ENCODE measurements around the gene NR3C2. TPM values are rescaled to one million over a fixed set of nuclear protein-coding genes. Genes with fewer than 3 reads are reported as not detected.
A peak's percentile ranks its signal among the peaks of the same experiment; 100 is the strongest.

Gene NR3C2
- total and polyA plus RNA-seq, 2 donors = 0.52 to 1.8 TPM

GRCh38 chr4:148059617-148060180 is 382.5 kb downstream of the NR3C2 start:
- Histone ChIP-seq H3K4me3 (ENCODE audit: low read length in 2 of 2) (no peak overlapping the region), H3K36me3 (ENCODE audit: control insufficient read depth in 2 of 2, insufficient read depth in 2 of 2, low read length in 1 of 2) (no peaks in the 10 kb centered on the region), H3K9me3 (ENCODE audit: control insufficient read depth in 2 of 2, insufficient read depth in 1 of 2, low read length in 1 of 2) (no peaks in the 10 kb centered on the region), H3K4me1 (ENCODE audit: control insufficient read depth in 2 of 2, insufficient read depth in 2 of 2, low read length in 2 of 2) (peaks cover 0 to 18% of the 10 kb centered on the region in 2 donors), H3K27ac (ENCODE audit: low read depth in 1 of 2, low read length in 1 of 2) (no peak overlapping the region), H3K27me3 (ENCODE audit: control insufficient read depth in 2 of 2, insufficient read depth in 1 of 2, low read length in 1 of 2) (no peaks in the 10 kb centered on the region)
- WGBS = 77% methylated on average over 10 of the region's 10 CpGs
- no peak for DNase-seq (ENCODE audit: low read depth in 6 of 9, low spot score in 9 of 9)

DNA sequence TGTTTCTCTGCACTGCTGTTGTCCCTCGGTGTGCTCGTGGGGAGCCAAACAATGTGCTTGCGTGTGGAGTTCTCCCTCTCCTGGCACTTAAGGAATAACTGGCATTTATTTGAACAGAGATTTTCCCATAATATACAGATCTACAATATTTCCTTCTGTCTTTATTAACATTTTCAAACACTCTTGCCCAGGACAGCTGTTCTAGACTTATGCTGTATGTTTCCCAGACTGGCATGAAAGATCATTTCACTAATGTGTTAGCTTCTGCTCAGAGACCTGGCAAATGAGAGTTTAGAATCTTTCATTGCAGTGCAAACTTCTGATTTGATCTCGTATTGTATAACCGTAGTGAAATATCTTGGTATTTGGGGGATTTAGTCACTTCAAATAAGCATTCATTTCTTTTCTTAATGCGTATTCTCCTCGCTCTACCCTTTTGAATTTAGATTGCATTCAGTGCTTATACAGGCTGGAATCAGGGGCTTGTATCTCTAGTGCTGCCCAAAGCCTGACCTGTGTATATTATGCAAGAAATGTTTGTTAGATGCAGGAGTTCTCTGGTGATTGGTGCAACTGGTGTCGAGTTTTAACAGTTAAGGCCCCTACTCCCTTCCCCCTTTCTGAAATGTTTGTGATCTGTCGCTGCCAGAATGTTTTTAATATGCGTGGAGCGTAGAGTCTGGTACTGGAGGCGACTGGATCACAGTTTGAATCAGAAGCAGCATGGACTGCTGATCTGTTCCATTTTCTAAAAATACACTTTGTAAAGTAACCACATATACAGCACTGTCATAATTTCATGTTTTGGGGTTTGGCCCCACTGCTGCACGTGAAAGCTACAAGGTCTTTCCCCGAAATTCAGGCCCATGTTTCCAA is 384.0 kb downstream of the NR3C2 start:
- no peaks in the 10 kb centered on the region for H3K27me3 ChIP-seq (ENCODE audit: control insufficient read depth in 2 of 2, insufficient read depth in 1 of 2, low read length in 1 of 2)
- no peaks in the 10 kb centered on the region for H3K36me3 ChIP-seq (ENCODE audit: control insufficient read depth in 2 of 2, insufficient read depth in 2 of 2, low read length in 1 of 2)
- H3K4me1 ChIP-seq (ENCODE audit: control insufficient read depth in 2 of 2, insufficient read depth in 2 of 2, low read length in 2 of 2) = peaks cover 0 to 23% of the 10 kb centered on the region in 2 donors
- H3K27ac ChIP-seq (ENCODE audit: low read depth in 1 of 2, low read length in 1 of 2) = no peak overlapping the region
- H3K4me3 ChIP-seq (ENCODE audit: low read length in 2 of 2) = no peak overlapping the region
- DNase-seq (ENCODE audit: low read depth in 6 of 9, low spot score in 9 of 9) = no peak
- WGBS = 97% methylated on average over 14 of the region's 14 CpGs
- H3K9me3 ChIP-seq (ENCODE audit: control insufficient read depth in 2 of 2, insufficient read depth in 1 of 2, low read length in 1 of 2) = no peaks in the 10 kb centered on the region

- Histone ChIP-seq H3K4me3 (ENCODE audit: low read length in 2 of 2) (no peak overlapping the region), H3K27me3 (ENCODE audit: control insufficient read depth in 2 of 2, insufficient read depth in 1 of 2, low read length in 1 of 2) (no peaks in the 10 kb centered on the region), H3K4me1 (ENCODE audit: control insufficient read depth in 2 of 2, insufficient read depth in 2 of 2, low read length in 2 of 2) (peaks cover 0 to 30% of the 10 kb centered on the region in 2 donors), H3K36me3 (ENCODE audit: control insufficient read depth in 2 of 2, insufficient read depth in 2 of 2, low read length in 1 of 2) (no peaks in the 10 kb centered on the region), H3K27ac (ENCODE audit: low read depth in 1 of 2, low read length in 1 of 2) (no peak overlapping the region), H3K9me3 (ENCODE audit: control insufficient read depth in 2 of 2, insufficient read depth in 1 of 2, low read length in 1 of 2) (no peaks in the 10 kb centered on the region)
- DNase-seq (ENCODE audit: low read depth in 6 of 9, low spot score in 9 of 9) = no peak
- 96% methylated on average over 5 of the region's 5 CpGs for WGBS
These were observed 384.7 kb downstream of the NR3C2 start for GRCh38 chr4:148057516-148057915.

- no peaks in the 10 kb centered on the region for H3K27me3 ChIP-seq (ENCODE audit: control insufficient read depth in 2 of 2, insufficient read depth in 1 of 2, low read length in 1 of 2)
- no peak overlapping the region for H3K27ac ChIP-seq (ENCODE audit: low read depth in 1 of 2, low read length in 1 of 2)
- peak in 8 of 9 donors; percentile 24 to 71 (median 26) for DNase-seq (ENCODE audit: low read depth in 6 of 9, low spot score in 9 of 9)
- WGBS = 28% methylated on average over 6 of the region's 6 CpGs
- H3K9me3 ChIP-seq (ENCODE audit: control insufficient read depth in 2 of 2, insufficient read depth in 1 of 2, low read length in 1 of 2) = no peaks in the 10 kb centered on the region
- H3K4me3 ChIP-seq (ENCODE audit: low read length in 2 of 2) = no peak overlapping the region
- H3K4me1 ChIP-seq (ENCODE audit: control insufficient read depth in 2 of 2, insufficient read depth in 2 of 2, low read length in 2 of 2) = peaks cover 0 to 30% of the 10 kb centered on the region in 2 donors
- H3K36me3 ChIP-seq (ENCODE audit: control insufficient read depth in 2 of 2, insufficient read depth in 2 of 2, low read length in 1 of 2) = no peaks in the 10 kb centered on the region
These were observed 385.3 kb downstream of the NR3C2 start for GRCh38 chr4:148056879-148057278.

GRCh38 chr4:148055844-148056243 is 386.4 kb downstream of the NR3C2 start:
- 98% methylated on average over 6 of the region's 6 CpGs for WGBS
- Histone ChIP-seq H3K4me3 (ENCODE audit: low read length in 2 of 2) (no peak overlapping the region), H3K4me1 (ENCODE audit: control insufficient read depth in 2 of 2, insufficient read depth in 2 of 2, low read length in 2 of 2) (peaks cover 0 to 27% of the 10 kb centered on the region in 2 donors), H3K36me3 (ENCODE audit: control insufficient read depth in 2 of 2, insufficient read depth in 2 of 2, low read length in 1 of 2) (no peaks in the 10 kb centered on the region), H3K9me3 (ENCODE audit: control insufficient read depth in 2 of 2, insufficient read depth in 1 of 2, low read length in 1 of 2) (no peaks in the 10 kb centered on the region), H3K27me3 (ENCODE audit: control insufficient read depth in 2 of 2, insufficient read depth in 1 of 2, low read length in 1 of 2) (no peaks in the 10 kb centered on the region), H3K27ac (ENCODE audit: low read depth in 1 of 2, low read length in 1 of 2) (no peak overlapping the region)
- no peak for DNase-seq (ENCODE audit: low read depth in 6 of 9, low spot score in 9 of 9)

DNA sequence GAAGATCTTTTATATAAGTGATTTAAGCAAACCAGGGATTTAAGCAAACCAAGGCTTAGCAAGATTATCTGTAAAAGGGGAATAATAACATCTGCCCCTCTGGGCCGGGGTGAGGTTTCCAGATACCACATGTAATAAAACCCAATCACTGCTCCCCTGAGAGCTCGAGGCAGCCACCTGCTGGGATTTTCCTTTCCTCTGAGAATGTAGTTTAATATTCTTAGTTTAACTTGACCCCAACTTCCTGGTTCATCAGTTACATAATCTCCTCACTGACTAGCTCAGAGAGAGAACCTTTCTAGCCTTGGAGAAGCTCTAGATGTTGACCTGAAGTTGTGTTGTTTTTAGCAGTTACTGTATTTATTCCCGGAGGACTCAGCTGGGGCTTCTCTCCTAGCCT is 387.9 kb downstream of the NR3C2 start:
- no peak overlapping the region for H3K4me3 ChIP-seq (ENCODE audit: low read length in 2 of 2)
- H3K36me3 ChIP-seq (ENCODE audit: control insufficient read depth in 2 of 2, insufficient read depth in 2 of 2, low read length in 1 of 2) = no peaks in the 10 kb centered on the region
- no peaks in the 10 kb centered on the region for H3K9me3 ChIP-seq (ENCODE audit: control insufficient read depth in 2 of 2, insufficient read depth in 1 of 2, low read length in 1 of 2)
- H3K4me1 ChIP-seq (ENCODE audit: control insufficient read depth in 2 of 2, insufficient read depth in 2 of 2, low read length in 2 of 2) = peaks cover 0 to 16% of the 10 kb centered on the region in 2 donors
- no peak overlapping the region for H3K27ac ChIP-seq (ENCODE audit: low read depth in 1 of 2, low read length in 1 of 2)
- no peaks in the 10 kb centered on the region for H3K27me3 ChIP-seq (ENCODE audit: control insufficient read depth in 2 of 2, insufficient read depth in 1 of 2, low read length in 1 of 2)
- no peak for DNase-seq (ENCODE audit: low read depth in 6 of 9, low spot score in 9 of 9)
- WGBS = 48% methylated on average over 3 of the region's 3 CpGs

GRCh38 chr4:148053298-148054003 is 388.8 kb downstream of the NR3C2 start:
- 94% methylated on average over 11 of the region's 11 CpGs for WGBS
- H3K9me3 ChIP-seq (ENCODE audit: control insufficient read depth in 2 of 2, insufficient read depth in 1 of 2, low read length in 1 of 2) = no peaks in the 10 kb centered on the region
- no peak overlapping the region for H3K4me3 ChIP-seq (ENCODE audit: low read length in 2 of 2)
- H3K27ac ChIP-seq (ENCODE audit: low read depth in 1 of 2, low read length in 1 of 2) = no peak overlapping the region
- no peaks in the 10 kb centered on the region for H3K36me3 ChIP-seq (ENCODE audit: control insufficient read depth in 2 of 2, insufficient read depth in 2 of 2, low read length in 1 of 2)
- DNase-seq (ENCODE audit: low read depth in 6 of 9, low spot score in 9 of 9) = no peak
- H3K4me1 ChIP-seq (ENCODE audit: control insufficient read depth in 2 of 2, insufficient read depth in 2 of 2, low read length in 2 of 2) = peaks cover 0 to 16% of the 10 kb centered on the region in 2 donors
- no peaks in the 10 kb centered on the region for H3K27me3 ChIP-seq (ENCODE audit: control insufficient read depth in 2 of 2, insufficient read depth in 1 of 2, low read length in 1 of 2)

GRCh38 chr4:148052448-148052847 is 389.8 kb downstream of the NR3C2 start:
- Histone ChIP-seq H3K9me3 (ENCODE audit: control insufficient read depth in 2 of 2, insufficient read depth in 1 of 2, low read length in 1 of 2) (no peaks in the 10 kb centered on the region), H3K27me3 (ENCODE audit: control insufficient read depth in 2 of 2, insufficient read depth in 1 of 2, low read length in 1 of 2) (no peaks in the 10 kb centered on the region), H3K4me1 (ENCODE audit: control insufficient read depth in 2 of 2, insufficient read depth in 2 of 2, low read length in 2 of 2) (peaks cover 0 to 16% of the 10 kb centered on the region in 2 donors), H3K36me3 (ENCODE audit: control insufficient read depth in 2 of 2, insufficient read depth in 2 of 2, low read length in 1 of 2) (no peaks in the 10 kb centered on the region), H3K27ac (ENCODE audit: low read depth in 1 of 2, low read length in 1 of 2) (no peak overlapping the region), H3K4me3 (ENCODE audit: low read length in 2 of 2) (no peak overlapping the region)
- peak in 6 of 9 donors; percentile 11 to 69 (median 14) for DNase-seq (ENCODE audit: low read depth in 6 of 9, low spot score in 9 of 9)

GRCh38 chr4:148051403-148051802 is 390.8 kb downstream of the NR3C2 start:
- H3K9me3 ChIP-seq (ENCODE audit: control insufficient read depth in 2 of 2, insufficient read depth in 1 of 2, low read length in 1 of 2) = no peaks in the 10 kb centered on the region

More at GRCh38 chr4:148051403-148051802, 390.8 kb downstream of the NR3C2 start:
- peaks cover 0 to 12% of the 10 kb centered on the region in 2 donors for H3K4me1 ChIP-seq (ENCODE audit: control insufficient read depth in 2 of 2, insufficient read depth in 2 of 2, low read length in 2 of 2)
- peaks cover 0 to 4% of the 10 kb centered on the region in 2 donors for H3K36me3 ChIP-seq (ENCODE audit: control insufficient read depth in 2 of 2, insufficient read depth in 2 of 2, low read length in 1 of 2)
- no peak for DNase-seq (ENCODE audit: low read depth in 6 of 9, low spot score in 9 of 9)
- H3K27me3 ChIP-seq (ENCODE audit: control insufficient read depth in 2 of 2, insufficient read depth in 1 of 2, low read length in 1 of 2) = no peaks in the 10 kb centered on the region
- H3K27ac ChIP-seq (ENCODE audit: low read depth in 1 of 2, low read length in 1 of 2) = no peak overlapping the region
- 95% methylated on average over 4 of the region's 4 CpGs for WGBS
- no peak overlapping the region for H3K4me3 ChIP-seq (ENCODE audit: low read length in 2 of 2)

Data from thymus (tissue), 11 donors.